HFFc6 (cell line): Measurements from ENCODE around the gene WDR72. TPM values are rescaled to one million over a fixed set of nuclear protein-coding genes. Genes with fewer than 3 reads are reported as not detected.

Source experiments
- DNase-seq: peaks from one replicate; pipeline ENCODE4 v3.0.0-alpha.2; 2018
- H3K27ac Mint-ChIP-seq: 2 replicates; pipeline ENCODE4 v1.8.0; 2020; ENCODE audit warnings: mild to moderate bottlenecking, mixed read lengths
- H3K27me3 Mint-ChIP-seq: 2 replicates; pipeline ENCODE4 v1.8.0; 2021; ENCODE audit warnings: mild to moderate bottlenecking, moderate library complexity, mixed read lengths; ENCODE audit not compliant: insufficient read depth
- H3K36me3 Mint-ChIP-seq: 2 replicates; pipeline ENCODE4 v1.8.0; 2021; ENCODE audit warnings: low read depth, mixed read lengths
- H3K4me1 Mint-ChIP-seq: 2 replicates; pipeline ENCODE4 v1.8.0; 2020; ENCODE audit warnings: low read depth, mixed read lengths
- H3K4me3 Mint-ChIP-seq: 2 replicates; pipeline ENCODE4 v1.8.0; 2020; ENCODE audit warnings: mild to moderate bottlenecking, moderate library complexity, mixed read lengths
- H3K9me3 Mint-ChIP-seq: 2 replicates; pipeline ENCODE4 v1.8.0; 2020; ENCODE audit warnings: mild to moderate bottlenecking, mixed read lengths
- total RNA-seq, 6 experiments: library from RNA; stranded (reverse); fragmentation: NEBNext Ultra II Directional; extraction: Animal tissue kit (Norgen Biotek cat#: 25700); gene quantifications; 2 replicates in 1 of 6; 3 replicates in 5 of 6; pipeline ENCODE4 v1.2.3, GENCODE V29; 2021
- TF ChIP-seq, protein P1 (sequence below): fragments of 200-600 bp; sonication (generic); IDR thresholded peaks from 2 replicates; pipeline ENCODE4 v1.5.0; 2021; ENCODE audit warnings: antibody characterized with exemption, mild to moderate bottlenecking

WDR72 gene
- total RNA-seq, 6 experiments from 2014 or later, result not detected

DNA sequence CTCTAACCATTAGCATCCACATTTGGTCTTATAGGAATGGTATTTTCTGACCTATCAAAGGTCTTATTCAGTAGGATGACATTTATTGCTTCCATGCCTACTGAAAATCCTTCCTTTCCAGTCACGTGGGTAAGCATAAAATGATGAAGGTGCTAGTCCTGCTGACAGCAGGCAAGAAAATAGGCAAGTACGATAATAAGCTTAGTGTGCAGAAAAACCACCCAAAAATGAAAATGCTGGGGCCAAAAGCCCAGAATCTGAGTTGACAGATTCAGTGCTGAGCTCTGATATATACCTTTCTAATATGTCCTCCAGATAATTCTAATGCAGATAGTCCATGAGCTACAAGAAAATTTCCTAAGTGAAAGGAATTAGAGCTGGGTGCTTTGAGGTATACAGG lies 194.8 kb downstream of the WDR72 start:
- H3K9me3 Mint-ChIP-seq, result peaks cover 40% of the 10 kb centered on the region
- H3K27ac Mint-ChIP-seq, result no peak overlapping the region
- no peak overlapping the region for H3K4me3 Mint-ChIP-seq
- H3K36me3 Mint-ChIP-seq, result no peaks in the 10 kb centered on the region
- no peaks in the 10 kb centered on the region for H3K4me1 Mint-ChIP-seq
- DNase-seq, result no peak
- TF ChIP-seq, protein P1, sequence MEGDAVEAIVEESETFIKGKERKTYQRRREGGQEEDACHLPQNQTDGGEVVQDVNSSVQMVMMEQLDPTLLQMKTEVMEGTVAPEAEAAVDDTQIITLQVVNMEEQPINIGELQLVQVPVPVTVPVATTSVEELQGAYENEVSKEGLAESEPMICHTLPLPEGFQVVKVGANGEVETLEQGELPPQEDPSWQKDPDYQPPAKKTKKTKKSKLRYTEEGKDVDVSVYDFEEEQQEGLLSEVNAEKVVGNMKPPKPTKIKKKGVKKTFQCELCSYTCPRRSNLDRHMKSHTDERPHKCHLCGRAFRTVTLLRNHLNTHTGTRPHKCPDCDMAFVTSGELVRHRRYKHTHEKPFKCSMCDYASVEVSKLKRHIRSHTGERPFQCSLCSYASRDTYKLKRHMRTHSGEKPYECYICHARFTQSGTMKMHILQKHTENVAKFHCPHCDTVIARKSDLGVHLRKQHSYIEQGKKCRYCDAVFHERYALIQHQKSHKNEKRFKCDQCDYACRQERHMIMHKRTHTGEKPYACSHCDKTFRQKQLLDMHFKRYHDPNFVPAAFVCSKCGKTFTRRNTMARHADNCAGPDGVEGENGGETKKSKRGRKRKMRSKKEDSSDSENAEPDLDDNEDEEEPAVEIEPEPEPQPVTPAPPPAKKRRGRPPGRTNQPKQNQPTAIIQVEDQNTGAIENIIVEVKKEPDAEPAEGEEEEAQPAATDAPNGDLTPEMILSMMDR, result no peak
- H3K27me3 Mint-ChIP-seq, result no peaks in the 10 kb centered on the region

- Mint-ChIP-seq H3K4me3 (no peak overlapping the region), H3K36me3 (no peaks in the 10 kb centered on the region), H3K4me1 (no peaks in the 10 kb centered on the region), H3K9me3 (peaks cover 38% of the 10 kb centered on the region), H3K27ac (no peak overlapping the region), H3K27me3 (no peaks in the 10 kb centered on the region)
- no peak for DNase-seq
- TF ChIP-seq, protein P1, result no peak
These were observed 195.8 kb downstream of the WDR72 start for GRCh38 chr15:53563627-53564026.

- H3K36me3 Mint-ChIP-seq, result no peaks in the 10 kb centered on the region
- peaks cover 28% of the 10 kb centered on the region for H3K9me3 Mint-ChIP-seq
- no peak for DNase-seq
- H3K27ac Mint-ChIP-seq, result no peak overlapping the region
- H3K4me3 Mint-ChIP-seq, result no peak overlapping the region
- H3K4me1 Mint-ChIP-seq, result no peaks in the 10 kb centered on the region
- TF ChIP-seq, protein P1, result no peak
- no peaks in the 10 kb centered on the region; the same call in 1 of the 2 replicates for H3K27me3 Mint-ChIP-seq
These were observed 199.8 kb downstream of the WDR72 start for GRCh38 chr15:53559364-53560277.

DNA sequence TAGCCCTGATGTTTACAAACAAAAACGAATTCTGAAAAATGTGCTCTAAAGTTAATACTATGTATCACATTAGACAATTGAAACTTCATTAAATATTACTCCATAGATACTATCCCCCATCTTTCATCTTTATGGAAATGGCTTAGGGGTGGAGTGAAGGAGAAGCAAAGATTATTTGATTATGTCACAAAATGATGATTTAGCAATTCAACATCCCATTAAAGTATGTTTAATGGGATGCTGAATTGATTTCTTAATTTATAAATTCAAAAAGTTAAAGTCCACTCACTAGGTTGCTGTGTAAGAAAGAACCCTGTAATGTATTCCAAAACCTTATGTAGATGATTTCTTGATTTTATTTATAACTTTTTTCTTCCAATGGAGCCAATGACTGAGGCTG lies 201.1 kb downstream of the WDR72 start:
- H3K9me3 Mint-ChIP-seq, result peaks cover 30% of the 10 kb centered on the region
- H3K36me3 Mint-ChIP-seq, result no peaks in the 10 kb centered on the region
- no peaks in the 10 kb centered on the region for H3K4me1 Mint-ChIP-seq
- DNase-seq, result no peak
- TF ChIP-seq, protein P1, result no peak
- H3K4me3 Mint-ChIP-seq, result no peak overlapping the region
- no peak overlapping the region for H3K27ac Mint-ChIP-seq
- no peaks in the 10 kb centered on the region; the same call in 1 of the 2 replicates for H3K27me3 Mint-ChIP-seq

- Mint-ChIP-seq H3K4me1 (no peaks in the 10 kb centered on the region), H3K27ac (no peak overlapping the region), H3K9me3 (peaks cover 39% of the 10 kb centered on the region), H3K36me3 (no peaks in the 10 kb centered on the region), H3K27me3 (peaks cover 2% of the 10 kb centered on the region), H3K4me3 (no peak overlapping the region)
- TF ChIP-seq, protein P1, result no peak
- DNase-seq, result no peak
These were observed 204.2 kb downstream of the WDR72 start for GRCh38 chr15:53555226-53555625.
